ENCODE data around the gene ABCA1.

The ABCA1 gene

GRCh38 chr9:104866191-104866590 lies 61.8 kb downstream of the ABCA1 start:
- TF ChIP-seq CTCF (IDR thresholded peaks at IDR 0.05; ENCODE audit: borderline replicate concordance, control extremely low read depth, extremely low read depth, insufficient read depth, missing control alignments): no peak
- no peak for DNase-seq (ENCODE audit: low spot score)
- in situ Hi-C loops (cut with MboI; ENCODE audit: low sequenced_read_pairs, unreplicated experiment): loop anchor here (10.0 to 25.0 kb wide), 2 partner anchors 289 to 546 kb away; no protein-coding TSS in a partner anchor

- no peak for TF ChIP-seq CTCF (IDR thresholded peaks at IDR 0.05; ENCODE audit: borderline replicate concordance, control extremely low read depth, extremely low read depth, insufficient read depth, missing control alignments)
- in situ Hi-C loops (cut with MboI; ENCODE audit: low sequenced_read_pairs, unreplicated experiment): loop anchor here (10.0 to 25.0 kb wide), 2 partner anchors 290 to 548 kb away; no protein-coding TSS in a partner anchor
- DNase-seq (ENCODE audit: low spot score): no peak
These were observed 63.3 kb downstream of the ABCA1 start for GRCh38 chr9:104864675-104865104.

GRCh38 chr9:104863180-104863883 lies 64.6 kb downstream of the ABCA1 start:
- peak; percentile 78 for TF ChIP-seq CTCF (IDR thresholded peaks at IDR 0.05; ENCODE audit: borderline replicate concordance, control extremely low read depth, extremely low read depth, insufficient read depth, missing control alignments)
- in situ Hi-C loops (cut with MboI; ENCODE audit: low sequenced_read_pairs, unreplicated experiment): loop anchor here (10.0 to 25.0 kb wide), 2 partner anchors 291 to 549 kb away; no protein-coding TSS in a partner anchor
- peak; percentile 75 for DNase-seq (ENCODE audit: low spot score)

GRCh38 chr9:104861397-104861796 lies 66.6 kb downstream of the ABCA1 start:
- TF ChIP-seq CTCF (IDR thresholded peaks at IDR 0.05; ENCODE audit: borderline replicate concordance, control extremely low read depth, extremely low read depth, insufficient read depth, missing control alignments): no peak
- DNase-seq (ENCODE audit: low spot score): no peak
- in situ Hi-C loops (cut with MboI; ENCODE audit: low sequenced_read_pairs, unreplicated experiment): loop anchor here (10.0 to 25.0 kb wide), 2 partner anchors 293 to 551 kb away; no protein-coding TSS in a partner anchor

GRCh38 chr9:104860263-104860662 lies 67.7 kb downstream of the ABCA1 start:
- no peak for DNase-seq (ENCODE audit: low spot score)
- in situ Hi-C loops (cut with MboI; ENCODE audit: low sequenced_read_pairs, unreplicated experiment): loop anchor here (10.0 to 25.0 kb wide), 2 partner anchors 295 to 552 kb away; no protein-coding TSS in a partner anchor
- no peak for TF ChIP-seq CTCF (IDR thresholded peaks at IDR 0.05; ENCODE audit: borderline replicate concordance, control extremely low read depth, extremely low read depth, insufficient read depth, missing control alignments)

GRCh38 chr9:104858846-104859245 lies 69.1 kb downstream of the ABCA1 start:
- in situ Hi-C loops (cut with MboI; ENCODE audit: low sequenced_read_pairs, unreplicated experiment): loop anchor here (25.0 kb wide), 1 partner anchor 553 kb away; no protein-coding TSS in a partner anchor
- no peak for DNase-seq (ENCODE audit: low spot score)
- no peak for TF ChIP-seq CTCF (IDR thresholded peaks at IDR 0.05; ENCODE audit: borderline replicate concordance, control extremely low read depth, extremely low read depth, insufficient read depth, missing control alignments)
